SK-N-SH treated with all-trans-retinoic acid at 6 μM for 48 hours (cell line): Measurements from ENCODE around the gene GLIS1.

ENCODE experiments used
- ATAC-seq: fragments of 200-7000 bp; cut with Tn5 transposase; 3 replicates; pipeline ENCODE4 v1.9.1; 2020; ENCODE audit warnings: mild to moderate bottlenecking, moderate library complexity
- ARNTL ChIP-seq: fragments of 450-650 bp; formaldehyde crosslinking; IDR thresholded peaks from 2 replicates; pipeline ENCODE4 v1.5.0; 2020; ENCODE audit warnings: low read depth, mild to moderate bottlenecking, moderate library complexity, borderline replicate concordance
- BACH2 ChIP-seq: fragments of 250-450 bp; sonication (Bioruptor Pico); IDR thresholded peaks from 2 replicates; pipeline ENCODE4 v1.9.0; 2021; ENCODE audit warnings: mild to moderate bottlenecking, borderline replicate concordance
- CREB5 ChIP-seq: fragments of 250-450 bp; sonication (Bioruptor Pico); IDR thresholded peaks from 2 replicates; pipeline ENCODE4 v1.5.1; 2020; ENCODE audit warnings: low read depth, mild to moderate bottlenecking, moderate library complexity
- CSDC2 ChIP-seq: fragments of 250-450 bp; sonication (Bioruptor Pico); IDR thresholded peaks from 2 replicates; pipeline ENCODE4 v1.5.0; 2020; ENCODE audit warnings: mild to moderate bottlenecking, moderate library complexity
- CSRNP3 ChIP-seq: fragments of 250-450 bp; sonication (Bioruptor Pico); IDR thresholded peaks from 2 replicates; pipeline ENCODE4 v1.5.1; 2021; ENCODE audit warnings: mild to moderate bottlenecking, moderate library complexity
- ESRRG ChIP-seq: fragments of 250-450 bp; sonication (Bioruptor Pico); IDR thresholded peaks from 2 replicates; pipeline ENCODE4 v1.6.1; 2021; ENCODE audit warnings: mild to moderate bottlenecking
- ISL1 ChIP-seq: fragments of 250-450 bp; sonication (Bioruptor Pico); IDR thresholded peaks from 2 replicates; pipeline ENCODE4 v2.1.2; 2022; ENCODE audit warnings: mild to moderate bottlenecking, moderate library complexity
- OSR1 ChIP-seq: fragments of 250-450 bp; sonication (Bioruptor Pico); IDR thresholded peaks from 2 replicates; pipeline ENCODE4 v1.8.0; 2022; ENCODE audit warnings: moderate library complexity, mild to moderate bottlenecking, inconsistent platforms
- PATZ1 ChIP-seq: fragments of 250-450 bp; sonication (Bioruptor Pico); IDR thresholded peaks from 2 replicates; pipeline ENCODE4 v1.8.0; 2020; ENCODE audit warnings: mild to moderate bottlenecking, moderate library complexity, borderline replicate concordance
- POU6F1 ChIP-seq: fragments of 250-450 bp; sonication (Bioruptor Pico); IDR thresholded peaks from 2 replicates; pipeline ENCODE4 v1.8.0; 2021; ENCODE audit warnings: low read depth, mild to moderate bottlenecking, moderate library complexity, borderline replicate concordance
- PPARA ChIP-seq: fragments of 250-450 bp; sonication (Bioruptor Pico); IDR thresholded peaks from 2 replicates; pipeline ENCODE4 v1.5.0; 2020; ENCODE audit warnings: mild to moderate bottlenecking, borderline replicate concordance
- TSHZ2 ChIP-seq: fragments of 250-450 bp; sonication (Bioruptor Pico); IDR thresholded peaks from 2 replicates; pipeline ENCODE4 v1.5.0; 2020; ENCODE audit warnings: mild to moderate bottlenecking, moderate library complexity
- ZC3H10 ChIP-seq: fragments of 250-450 bp; sonication (Bioruptor Pico); IDR thresholded peaks from 2 replicates; pipeline ENCODE4 v1.5.1; 2021; ENCODE audit warnings: mild to moderate bottlenecking, moderate library complexity
- ZFP3 ChIP-seq: fragments of 250-450 bp; sonication (Bioruptor Pico); IDR thresholded peaks from 2 replicates; pipeline ENCODE4 v1.5.0; 2020; ENCODE audit warnings: mild to moderate bottlenecking, moderate library complexity
- ZNF70 ChIP-seq: fragments of 450-650 bp; formaldehyde crosslinking; IDR thresholded peaks from 2 replicates; pipeline ENCODE4 v1.5.0; 2020; ENCODE audit warnings: mild to moderate bottlenecking, moderate library complexity
- ZNF8 ChIP-seq: fragments of 450-650 bp; formaldehyde crosslinking; IDR thresholded peaks from 2 replicates; pipeline ENCODE4 v1.5.0; 2020; ENCODE audit warnings: mild to moderate bottlenecking, moderate library complexity

GLIS1 gene

GRCh38 chr1:53539226-53539625 is 199.7 kb downstream of the GLIS1 start (continued):
- no peak for TF ChIP-seq POU6F1
- TF ChIP-seq ISL1 (CRISPR knock-in tag), result no peak

GRCh38 chr1:53536606-53537005 is 202.4 kb downstream of the GLIS1 start:
- TF ChIP-seq ZFP3 (CRISPR knock-in tag), result no peak
- TF ChIP-seq POU6F1, result no peak
- no peak for TF ChIP-seq ZC3H10
- TF ChIP-seq BACH2, result no peak
- no peak for TF ChIP-seq OSR1 (CRISPR knock-in tag)
- TF ChIP-seq CSDC2 (CRISPR knock-in tag), result no peak
- no peak for TF ChIP-seq ZNF70 (CRISPR knock-in tag)
- TF ChIP-seq TSHZ2 (CRISPR knock-in tag), result no peak
- no peak for TF ChIP-seq ZNF8
- TF ChIP-seq CREB5 (CRISPR knock-in tag), result no peak
- ATAC-seq, result no peak

GRCh38 chr1:53535846-53536245 is 203.1 kb downstream of the GLIS1 start:
- ATAC-seq, result peak; percentile 11; the same call in 1 of the 3 replicates
- TF ChIP-seq CREB5 (CRISPR knock-in tag) (no peak), PPARA (CRISPR knock-in tag) (no peak), OSR1 (CRISPR knock-in tag) (no peak), PATZ1 (CRISPR knock-in tag) (no peak), ZFP3 (CRISPR knock-in tag) (no peak), ESRRG (CRISPR knock-in tag) (no peak), ZC3H10 (no peak), CSRNP3 (CRISPR knock-in tag) (no peak), ISL1 (CRISPR knock-in tag) (no peak), CSDC2 (CRISPR knock-in tag) (no peak), TSHZ2 (CRISPR knock-in tag) (no peak), ARNTL (CRISPR knock-in tag) (no peak), ZNF8 (no peak)
